GM19452 (cell line): ENCODE data around the gene POLD2.

Source experiments
- ATAC-seq: cut with Tn5 transposase; IDR thresholded peaks from one replicate; pipeline ENCODE4 v1.9.1; 2021; ENCODE audit not compliant: unreplicated experiment

Gene POLD2

DNA sequence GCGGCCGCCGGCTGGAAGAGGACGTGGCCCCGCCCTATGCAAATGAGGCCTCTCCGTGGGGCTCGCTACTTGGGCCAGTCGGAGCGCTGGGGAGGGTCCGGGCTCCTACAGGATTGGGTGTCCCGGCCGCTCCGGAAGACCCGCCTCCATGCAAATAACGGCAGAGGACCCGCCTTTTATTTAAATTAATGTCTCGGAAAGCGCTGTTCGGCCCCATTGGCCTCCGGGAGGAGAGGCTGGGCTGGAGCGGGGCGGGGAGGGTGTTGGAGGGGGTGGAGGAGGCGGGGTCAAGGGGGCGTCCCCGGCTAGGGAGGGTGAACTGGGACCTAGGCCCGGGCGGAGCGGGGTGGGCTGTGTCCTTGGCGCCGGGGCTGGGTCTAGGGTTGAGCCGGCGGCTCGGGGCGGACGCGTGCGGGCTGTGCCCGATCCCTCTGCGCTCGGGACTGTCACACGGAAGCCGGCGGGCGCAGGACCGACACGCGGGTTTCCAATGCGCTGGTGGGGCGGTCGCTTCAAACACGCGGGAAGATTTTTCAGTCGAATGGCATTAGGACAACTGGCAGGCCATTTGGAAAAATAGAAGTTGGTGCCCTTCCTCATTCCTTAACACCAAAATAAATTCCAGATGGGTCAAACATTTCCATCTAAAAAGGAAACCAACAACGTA is 40.7 kb downstream of the POLD2 start:
- peak; percentile 90 for ATAC-seq

DNA sequence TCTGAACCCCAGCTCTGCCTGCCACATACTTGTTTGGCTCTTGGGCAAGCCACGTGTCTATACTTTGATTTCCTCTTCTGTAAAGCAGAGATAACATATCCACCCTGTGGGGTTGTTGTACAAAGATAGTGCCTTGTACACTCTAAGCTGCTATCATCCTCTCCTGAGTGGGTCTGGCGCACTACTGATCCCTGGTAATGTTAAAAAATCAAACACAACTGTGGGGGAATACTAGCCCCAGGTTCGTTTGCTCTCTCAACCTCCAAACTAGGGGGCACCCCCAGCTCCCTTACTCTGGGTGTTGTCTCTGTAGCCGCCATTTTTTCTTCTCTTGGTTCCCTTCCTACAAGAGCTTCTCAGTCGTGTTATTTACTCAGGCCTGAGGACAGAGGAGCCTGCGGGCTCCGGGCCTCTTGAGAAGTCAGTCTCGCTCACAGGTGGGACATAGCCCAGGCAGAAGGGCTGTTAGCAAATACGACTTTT is 42.0 kb downstream of the POLD2 start:
- ATAC-seq, result no peak

DNA sequence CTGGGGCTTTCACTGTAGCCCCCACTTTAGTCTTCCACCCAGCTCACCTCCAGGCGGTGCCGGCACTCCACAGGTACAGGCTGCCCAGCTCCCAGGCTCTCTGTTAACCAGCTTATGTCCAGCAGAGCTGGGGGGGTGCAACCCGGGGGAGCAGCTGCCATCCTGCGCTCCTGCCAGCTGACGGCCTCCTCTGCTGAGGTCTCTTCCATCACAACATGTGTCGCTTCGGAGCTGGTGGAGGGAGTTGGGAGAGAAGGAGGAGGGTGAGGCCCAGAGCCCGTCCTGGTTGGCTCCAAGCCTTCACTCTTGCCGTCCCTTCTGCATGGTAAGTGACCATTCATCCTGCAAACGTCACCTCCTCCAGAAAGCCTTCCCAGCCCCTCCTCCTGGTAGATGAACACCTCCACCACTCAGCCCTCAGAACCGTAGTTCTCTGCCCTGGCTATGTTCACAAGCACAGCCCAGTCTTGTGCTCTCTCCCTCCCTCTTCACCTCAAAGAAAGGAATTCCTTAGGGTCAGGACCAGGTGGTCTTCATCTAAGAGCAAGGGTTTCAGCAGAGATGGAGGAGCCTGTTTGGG is 42.6 kb downstream of the POLD2 start:
- no peak for ATAC-seq

DNA sequence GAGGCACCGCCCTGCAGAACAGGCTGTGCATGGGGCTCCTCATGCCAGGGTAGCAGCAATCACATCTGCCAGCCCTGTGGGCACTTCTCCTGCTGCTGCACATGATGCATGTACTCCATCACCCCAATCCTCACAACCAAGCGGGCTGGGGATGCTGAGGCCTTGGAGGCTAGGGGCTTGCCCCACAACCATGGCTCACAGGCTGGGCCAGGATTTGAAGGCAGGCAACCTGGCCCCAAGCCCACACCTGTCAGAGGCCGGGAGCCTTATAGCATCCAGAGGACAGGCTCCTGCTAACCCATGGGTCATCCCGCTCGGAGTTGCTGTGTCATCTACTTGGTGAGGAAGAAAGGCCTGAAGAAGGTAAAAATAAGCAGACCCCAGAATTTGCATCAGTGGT is 43.2 kb downstream of the POLD2 start:
- ATAC-seq, result no peak

DNA sequence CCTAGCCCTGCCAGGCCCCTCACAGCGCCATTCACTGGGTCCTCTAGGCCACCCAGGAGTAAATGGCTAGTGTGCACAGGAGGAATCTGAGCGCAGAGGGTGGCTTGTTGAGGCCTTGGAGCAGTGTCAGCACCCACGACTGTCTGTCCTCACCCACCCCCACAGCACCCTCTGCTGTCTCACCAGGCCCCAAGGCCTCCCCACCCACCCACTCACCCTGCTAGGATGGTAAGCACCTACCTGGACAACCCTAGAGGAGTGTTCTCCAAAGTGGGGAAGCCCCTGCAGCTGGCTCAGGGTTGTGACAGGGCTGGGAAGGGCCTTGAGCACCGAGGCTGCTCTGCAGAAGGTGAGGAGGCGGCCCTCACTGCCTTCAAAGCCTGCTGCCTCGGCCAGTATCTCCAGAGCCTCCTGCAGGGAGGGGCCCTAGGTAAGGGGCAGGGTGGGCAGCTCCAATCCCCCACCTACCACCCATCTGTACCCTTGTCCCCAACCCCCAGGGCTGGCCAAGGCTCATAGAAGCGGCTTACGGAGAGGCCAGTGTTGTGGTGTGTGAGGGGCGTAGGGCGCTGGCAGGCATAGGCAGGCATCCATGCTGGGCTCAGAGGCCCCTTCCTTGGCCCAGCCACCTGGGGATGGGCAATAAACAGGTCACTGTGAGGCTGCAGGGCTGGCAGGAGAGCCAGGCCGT is 43.9 kb downstream of the POLD2 start:
- no peak for ATAC-seq

DNA sequence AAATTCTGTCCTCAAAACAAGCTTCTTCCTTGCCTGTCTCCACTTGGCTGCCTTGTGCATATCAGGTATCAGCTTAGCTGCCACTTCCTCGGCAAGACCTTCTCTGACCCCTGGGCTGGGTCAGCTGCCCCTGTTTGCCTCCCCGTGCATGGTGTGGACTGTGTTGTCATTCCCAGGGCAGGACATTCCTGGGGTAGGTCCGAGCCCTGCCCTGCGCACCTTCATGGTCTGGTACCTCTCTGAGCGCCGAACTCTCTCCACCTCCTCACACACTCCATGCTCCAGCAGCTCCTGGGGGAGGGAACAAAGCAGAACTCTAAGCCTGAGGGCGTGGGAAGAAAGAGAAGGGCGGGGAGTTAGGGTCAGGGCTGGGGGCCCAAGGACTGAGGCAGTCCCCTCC is 44.8 kb downstream of the POLD2 start:
- ATAC-seq, result no peak

DNA sequence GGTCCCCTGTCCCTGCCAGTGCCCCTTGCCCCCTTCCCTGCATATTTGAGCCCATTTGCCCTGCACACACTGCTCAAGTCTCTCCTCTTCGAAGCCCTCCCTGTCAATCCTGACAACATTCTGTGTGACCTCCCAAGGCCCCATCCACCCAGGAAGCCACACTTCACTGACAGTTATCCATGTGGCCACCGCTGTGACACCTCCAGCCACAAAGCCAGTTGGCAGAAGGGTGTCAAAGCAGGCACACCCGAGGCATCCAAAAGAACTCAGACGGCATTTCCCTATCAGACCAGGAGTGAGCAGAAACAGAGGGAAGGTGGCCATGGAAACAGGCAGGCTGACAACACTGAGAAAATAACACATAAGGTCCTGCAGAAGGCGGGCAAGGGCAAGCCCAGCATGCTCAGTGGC is 45.7 kb downstream of the POLD2 start:
- ATAC-seq, result no peak

DNA sequence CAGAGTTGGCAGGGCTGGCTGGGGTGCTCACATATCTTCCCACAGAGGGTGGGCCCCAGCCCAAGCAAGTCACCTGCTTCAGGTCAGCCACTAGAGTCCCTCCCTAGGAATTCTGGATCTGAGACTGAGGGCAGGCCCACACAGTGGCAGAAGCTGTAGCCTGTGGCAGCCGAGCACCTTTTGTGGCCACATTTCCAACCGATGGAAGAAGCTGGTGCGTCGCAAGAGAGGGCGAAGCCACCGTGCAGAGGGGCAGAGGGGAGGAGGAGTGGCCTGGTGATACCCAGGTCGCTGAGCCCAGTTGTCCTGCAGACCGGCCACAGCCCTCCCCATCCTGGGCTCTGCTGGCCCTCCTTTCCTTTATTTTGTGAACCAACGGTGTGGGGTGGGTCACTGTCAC is 46.3 kb downstream of the POLD2 start:
- ATAC-seq, result no peak

DNA sequence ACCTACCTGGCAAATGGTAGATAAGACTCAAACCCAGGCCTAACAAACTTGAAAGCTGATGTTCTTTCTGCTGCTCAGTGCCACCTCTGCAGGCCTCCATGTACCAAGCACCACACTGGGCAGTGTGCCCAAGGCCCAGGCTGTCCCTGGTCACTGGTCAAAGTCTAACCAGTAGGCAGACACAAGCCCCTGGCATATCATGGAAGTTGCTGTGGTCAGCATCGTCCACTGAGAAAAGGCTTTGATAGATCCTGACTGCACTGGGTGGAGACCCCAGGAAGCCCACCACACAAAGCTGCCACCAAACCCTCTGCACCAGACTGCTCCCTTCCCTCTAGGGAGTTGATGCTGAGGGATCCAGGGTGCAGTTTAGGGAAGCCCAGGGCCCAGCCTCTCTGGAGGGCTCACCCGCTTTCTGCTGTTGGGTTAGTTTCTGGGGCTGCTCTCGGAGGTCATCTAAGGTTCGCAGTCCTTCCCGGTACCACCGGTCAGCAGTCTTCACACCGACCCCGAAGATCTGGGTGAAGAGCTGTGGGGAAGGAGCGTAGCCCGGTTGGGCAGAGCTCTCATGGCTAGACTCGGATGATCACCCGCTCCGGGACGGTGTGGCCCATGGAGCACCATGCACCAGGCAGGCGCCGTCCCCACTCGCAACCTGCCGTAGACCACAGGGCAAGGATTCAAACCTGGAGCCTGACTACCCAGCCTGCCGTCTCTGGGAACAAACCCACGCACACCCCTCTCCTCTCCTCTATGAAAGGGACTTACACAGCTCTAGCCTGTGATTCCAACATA is 47.0 kb downstream of the POLD2 start:
- ATAC-seq, result no peak

DNA sequence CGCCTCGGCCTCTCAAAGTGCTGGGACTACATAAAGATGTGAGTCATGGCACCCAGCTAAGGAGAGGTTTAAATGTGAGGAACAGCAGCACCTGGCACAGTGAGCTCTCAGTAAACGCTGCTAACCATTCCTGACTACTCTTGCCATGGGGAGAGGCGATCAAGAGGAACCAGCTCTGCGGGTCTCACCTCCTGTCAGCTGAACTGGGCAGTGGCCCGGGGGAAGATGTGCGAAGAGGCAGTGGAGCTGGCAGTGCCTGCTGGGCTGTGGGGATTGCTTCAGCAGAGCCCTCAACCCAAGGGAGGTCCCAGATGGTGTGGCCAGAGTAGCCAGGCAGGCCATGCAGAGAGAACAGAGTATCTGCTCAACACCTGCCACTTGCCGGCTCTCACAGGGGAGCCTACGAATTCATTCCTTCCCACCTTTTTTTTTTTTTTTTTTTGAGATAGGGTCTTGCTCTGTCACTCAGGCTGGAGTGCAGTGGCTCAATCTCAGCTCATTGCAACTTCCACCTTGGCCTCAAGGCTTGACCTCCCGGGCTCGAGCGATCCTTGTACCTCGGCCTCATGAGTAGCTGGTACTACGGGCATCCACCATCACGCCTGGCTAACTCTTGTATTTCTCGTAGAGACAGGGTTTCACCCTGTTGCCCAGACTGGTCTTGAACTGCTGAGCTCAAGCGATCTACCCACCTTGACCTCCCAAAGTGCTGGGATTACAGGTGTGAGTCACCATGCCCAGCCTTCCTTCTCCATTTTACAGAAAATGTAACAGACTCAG is 47.9 kb downstream of the POLD2 start:
- no peak for ATAC-seq

DNA sequence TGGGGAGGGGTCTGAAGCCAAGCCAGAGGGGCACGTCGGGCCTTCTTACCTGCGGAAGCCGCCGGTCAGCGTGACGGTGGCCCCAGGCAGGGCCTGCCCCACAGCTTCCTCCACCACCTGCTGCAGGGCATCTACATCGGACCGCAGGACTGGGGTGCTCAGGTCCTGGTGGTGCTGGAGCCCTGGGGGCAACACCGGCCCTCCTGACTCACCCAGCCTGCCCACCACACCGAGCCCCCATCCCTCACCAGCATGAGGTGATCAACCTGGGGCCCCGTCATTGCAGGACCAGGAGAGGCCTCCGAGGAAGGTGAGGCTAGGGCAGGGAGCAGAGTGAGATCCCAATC is 49.0 kb downstream of the POLD2 start:
- ATAC-seq, result no peak

DNA sequence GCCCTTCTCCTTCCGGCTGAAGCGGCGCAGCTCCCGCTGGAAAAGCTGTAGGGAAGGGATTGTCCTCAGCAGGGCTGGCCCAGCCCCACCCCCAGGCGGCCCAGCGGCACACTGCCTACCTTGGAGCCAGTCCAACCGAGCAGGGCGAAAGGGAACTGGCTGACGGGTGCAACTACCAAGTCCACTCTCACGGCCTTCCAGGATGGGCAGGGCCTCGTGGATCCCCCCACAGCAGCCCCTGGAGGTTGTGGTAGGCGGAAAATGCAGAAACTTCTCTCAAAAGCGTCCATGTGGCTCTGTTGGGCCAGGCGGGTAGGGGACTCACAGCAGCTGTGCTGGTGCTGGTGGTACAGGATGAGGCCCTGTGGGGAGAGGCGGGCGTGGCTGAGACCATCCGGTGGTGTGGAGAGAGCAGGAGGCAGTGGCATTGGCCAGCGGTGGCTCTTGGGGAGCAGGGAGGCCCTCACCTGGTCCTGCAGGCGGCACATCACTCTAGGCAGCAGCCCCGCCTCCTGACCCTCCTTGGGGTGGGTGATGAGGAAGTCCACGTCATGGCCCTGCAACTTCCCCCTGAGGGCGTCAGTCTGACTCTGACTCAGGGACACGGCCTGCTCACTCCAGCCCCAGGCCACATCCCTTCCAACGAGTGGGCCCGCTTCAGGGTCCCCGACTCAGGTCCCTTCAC is 49.5 kb downstream of the POLD2 start:
- peak; percentile 80 for ATAC-seq

DNA sequence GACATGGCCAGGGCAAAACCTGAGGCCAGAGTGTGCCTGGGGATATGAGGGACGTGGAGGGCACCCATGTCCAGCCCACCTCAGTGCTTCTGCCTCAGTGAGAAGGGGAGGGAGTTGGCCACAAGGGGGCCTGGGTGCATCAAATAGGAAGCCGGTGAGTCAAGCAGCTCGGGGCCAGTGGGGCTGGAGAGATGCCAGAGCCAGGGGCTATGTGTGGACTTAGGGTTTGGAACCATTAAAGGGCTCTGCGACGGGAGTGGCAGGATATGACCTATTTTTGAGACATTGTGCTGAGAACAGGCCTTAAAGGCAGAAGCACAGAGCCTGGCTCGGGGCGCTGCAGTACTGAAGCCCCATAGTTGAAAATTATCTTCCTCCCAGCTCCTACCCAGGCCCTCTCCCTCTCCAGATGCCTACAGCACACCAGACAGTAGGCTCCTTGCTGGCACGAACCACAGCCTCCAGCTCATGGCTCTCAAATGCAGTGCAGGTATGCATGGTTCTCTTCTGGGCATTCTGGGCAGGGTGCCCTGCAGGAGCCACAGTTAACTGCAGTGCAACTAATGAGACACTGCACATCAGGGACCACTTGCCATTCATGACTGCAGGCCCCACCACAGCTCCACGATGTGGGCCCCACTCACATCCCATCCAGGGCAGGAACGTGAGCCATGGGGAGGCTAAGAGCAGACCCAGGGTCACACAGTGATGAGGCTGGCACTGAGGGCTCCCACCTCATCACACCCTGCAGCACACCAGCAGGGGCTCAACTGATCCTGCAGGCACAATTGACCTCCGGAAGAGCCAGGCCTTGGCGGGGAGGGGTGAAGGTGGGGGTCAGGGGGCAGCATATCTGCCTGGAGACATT is 50.8 kb downstream of the POLD2 start:
- ATAC-seq, result no peak

DNA sequence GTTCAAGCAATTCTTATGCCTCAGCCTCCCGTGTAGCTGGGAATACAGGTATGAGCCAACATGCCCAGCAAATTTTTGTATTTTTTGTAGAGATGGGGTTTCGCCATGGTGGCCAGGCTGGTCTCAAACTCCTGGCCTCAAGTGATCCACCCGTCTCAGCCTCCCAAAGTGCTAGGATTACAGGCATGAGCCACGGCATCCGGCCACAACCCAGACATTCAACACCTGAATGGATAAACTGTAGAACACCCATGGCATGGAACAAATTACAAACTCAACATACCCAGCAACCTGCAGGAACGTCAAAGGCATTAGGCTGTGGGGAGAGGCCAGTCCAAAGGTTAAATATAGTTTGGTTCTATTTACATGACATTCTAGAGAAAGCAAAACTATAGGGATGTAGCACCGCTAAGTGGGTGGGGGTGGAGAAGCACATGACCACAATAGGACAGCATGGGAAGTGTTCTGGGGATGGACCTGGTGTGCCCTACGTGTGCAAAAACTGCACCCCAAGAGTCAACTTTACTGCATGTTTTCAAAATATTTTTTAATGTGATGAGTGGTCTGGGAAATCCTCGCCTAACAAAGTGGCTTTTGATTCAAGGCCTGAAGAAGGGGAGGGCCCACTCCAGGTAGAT is 51.5 kb downstream of the POLD2 start:
- ATAC-seq, result no peak

DNA sequence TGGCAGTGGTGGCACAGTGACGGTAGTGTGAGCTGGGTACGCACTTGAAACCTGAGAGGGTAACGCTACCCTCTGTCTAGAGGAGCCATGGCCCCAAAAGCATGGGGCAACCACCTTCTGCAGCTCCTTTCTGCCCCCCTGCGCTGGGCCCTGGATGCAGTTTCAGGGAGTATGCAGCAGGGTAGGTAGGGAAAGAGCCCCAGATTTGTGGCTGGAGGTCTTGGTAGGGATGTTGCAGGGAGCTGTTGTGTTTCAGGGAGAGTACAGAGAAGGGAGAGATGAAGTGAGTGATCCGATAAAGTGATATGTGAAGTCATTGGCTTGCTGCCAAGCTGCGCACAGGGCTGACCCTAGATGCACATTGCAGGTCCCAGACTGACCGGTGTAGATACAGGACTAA is 55.3 kb downstream of the POLD2 start:
- ATAC-seq, result no peak

DNA sequence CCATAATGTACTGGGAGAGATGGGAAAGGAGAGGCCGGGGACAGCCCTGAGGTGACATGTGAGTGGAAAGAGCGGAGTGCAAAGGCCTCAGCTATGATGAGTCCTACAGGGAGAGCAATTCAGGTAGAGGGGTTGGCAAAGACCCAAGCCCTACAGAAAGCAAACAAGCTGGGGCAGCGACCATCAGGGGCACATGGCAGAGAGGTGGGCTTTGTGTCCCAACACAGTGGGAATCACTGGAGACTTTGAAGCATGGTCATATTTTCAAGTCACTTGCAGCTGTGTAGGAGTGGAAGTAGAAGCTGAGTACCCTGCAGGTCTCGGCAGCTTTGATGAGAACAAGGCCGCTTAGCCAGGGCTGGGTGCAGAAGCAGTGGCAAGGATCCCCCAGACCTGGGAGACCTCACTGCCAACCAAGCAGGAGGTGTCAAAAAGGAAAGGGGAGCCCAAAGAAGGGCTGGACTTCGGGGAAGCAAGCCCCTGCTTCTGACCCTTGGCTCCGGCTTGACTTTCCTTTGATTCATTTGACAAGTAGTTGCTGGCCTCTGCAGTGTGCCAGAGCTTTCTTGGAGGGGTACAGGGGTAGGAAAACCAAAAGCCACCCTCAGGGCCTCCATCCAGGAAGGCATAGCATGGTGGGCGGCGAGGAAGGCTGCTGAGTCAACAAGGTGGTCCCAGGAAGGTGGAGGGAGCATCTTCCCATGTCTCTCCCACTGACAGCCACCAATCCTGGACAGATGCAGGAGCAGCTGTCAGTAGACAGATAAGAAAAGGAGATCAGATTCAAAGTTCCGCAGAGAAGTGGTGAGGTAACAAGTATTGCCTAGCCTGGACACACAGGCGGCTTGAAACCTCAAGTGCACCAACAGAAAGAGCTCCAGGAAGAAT is 56.0 kb downstream of the POLD2 start:
- ATAC-seq, result no peak

DNA sequence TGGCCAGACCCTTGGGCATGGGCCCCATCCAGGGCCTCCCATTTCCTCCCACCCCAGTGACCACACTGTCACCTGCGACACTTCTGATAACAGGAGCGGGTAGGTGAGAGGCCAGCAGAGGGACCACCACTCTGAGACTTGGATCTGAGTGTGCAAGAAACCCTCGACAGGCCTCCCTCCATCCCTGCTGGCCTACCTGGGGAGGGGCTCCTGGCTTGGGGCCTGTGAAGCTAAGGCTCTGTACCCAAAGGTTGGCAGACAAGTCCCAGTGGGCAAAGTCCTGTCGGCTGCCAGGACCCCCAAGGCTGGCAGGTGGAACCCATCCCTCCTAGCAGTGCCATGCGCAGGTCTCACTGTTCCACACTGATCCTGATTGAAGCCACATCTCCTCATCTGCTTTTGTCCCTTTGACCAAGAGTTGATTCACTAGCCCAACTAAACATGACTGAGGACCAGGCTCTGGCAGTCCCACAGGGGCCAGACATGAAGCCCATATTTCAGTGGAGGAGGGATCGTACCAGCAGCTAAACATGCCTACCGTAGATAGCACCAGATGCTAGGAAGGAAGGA is 56.8 kb downstream of the POLD2 start:
- no peak for ATAC-seq

DNA sequence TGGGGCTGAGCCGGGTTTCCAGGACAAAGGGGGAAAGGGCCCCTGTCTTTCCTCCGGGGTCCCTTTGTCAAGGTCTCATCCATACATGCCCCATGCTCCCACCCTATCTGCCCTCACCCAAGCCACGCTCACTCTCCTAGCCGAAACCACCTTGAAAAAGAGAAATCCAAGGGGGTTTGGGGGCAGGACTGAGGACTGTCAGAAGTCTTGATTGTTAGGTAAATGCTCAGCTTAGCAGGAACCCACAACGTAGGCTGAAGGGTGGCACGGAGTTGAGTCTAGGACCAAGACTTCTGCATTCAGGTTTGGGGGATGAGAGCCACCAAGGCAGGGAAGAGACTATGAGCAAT is 57.3 kb downstream of the POLD2 start:
- ATAC-seq, result no peak
